Spinal cord (tissue), 10 donors: Measurements from ENCODE around the gene FZR1. TPM values are rescaled to one million over a fixed set of nuclear protein-coding genes. Genes with fewer than 3 reads are reported as not detected.
"Not testable (repeated sequence)": the region's sequence is repeated elsewhere in the genome, so short reads cannot be mapped to it uniquely, and the experiment has no call there.

Source experiments
- DNase-seq, 6 donors: peaks; one replicate each; pipeline versions ENCODE4 v3.0.0 to v3.0.0-alpha.2; 2013 to 2015; ENCODE audit warnings: low spot score in 6 of 6, low read depth in 4 of 6
- H3K27ac ChIP-seq: one replicate; pipeline ENCODE4 v1.5.1; 2013; ENCODE audit warnings: low read depth, low read length, control low read depth
- H3K27me3 ChIP-seq: one replicate; pipeline ENCODE4 v1.6.1; 2013; ENCODE audit warnings: low read length; ENCODE audit not compliant: control insufficient read depth, insufficient read depth
- H3K36me3 ChIP-seq: one replicate; pipeline ENCODE4 v1.6.1; 2013; ENCODE audit warnings: low read length; ENCODE audit not compliant: control insufficient read depth, insufficient read depth
- H3K4me1 ChIP-seq: one replicate; pipeline ENCODE4 v1.6.1; 2013; ENCODE audit warnings: low read length; ENCODE audit not compliant: control insufficient read depth, insufficient read depth
- H3K4me3 ChIP-seq: one replicate; pipeline ENCODE4 v1.5.1; 2013; ENCODE audit warnings: low read depth, low read length, control low read depth
- H3K9me3 ChIP-seq: one replicate; pipeline ENCODE4 v1.6.1; 2013; ENCODE audit warnings: low read length; ENCODE audit not compliant: control insufficient read depth, insufficient read depth
- WGBS: methylation state at CpG from one replicate; pipeline ENCODE4 v1.1.5; 2013; ENCODE audit warnings: missing lambda C conversion rate; ENCODE audit not compliant: insufficient coverage; 5-methylcytosine and 5-hydroxymethylcytosine counted together
- polyA plus RNA-seq, 2 donors: library from polyadenylated mRNA; unstranded; fragments of 120-200 nt; gene quantifications; one replicate each; pipeline ENCODE4 v1.2.1, GENCODE V29; 2013; ENCODE audit not compliant: insufficient read length in 2 of 2
- total RNA-seq, 2 donors: library from RNA; depleted of rRNA in 1 of 2; stranded (reverse); fragments of 120-200 nt in 1 of 2; fragments of >200 nt in 1 of 2; gene quantifications; one replicate each; pipeline versions ENCODE4 v1.2.3 to v1.2.4, GENCODE V29; 2013 to 2014
- donor health status: healthy.

FZR1 gene
- total and polyA plus RNA-seq, 4 donors: 35.4 to 111 (median 64.2) TPM

DNA sequence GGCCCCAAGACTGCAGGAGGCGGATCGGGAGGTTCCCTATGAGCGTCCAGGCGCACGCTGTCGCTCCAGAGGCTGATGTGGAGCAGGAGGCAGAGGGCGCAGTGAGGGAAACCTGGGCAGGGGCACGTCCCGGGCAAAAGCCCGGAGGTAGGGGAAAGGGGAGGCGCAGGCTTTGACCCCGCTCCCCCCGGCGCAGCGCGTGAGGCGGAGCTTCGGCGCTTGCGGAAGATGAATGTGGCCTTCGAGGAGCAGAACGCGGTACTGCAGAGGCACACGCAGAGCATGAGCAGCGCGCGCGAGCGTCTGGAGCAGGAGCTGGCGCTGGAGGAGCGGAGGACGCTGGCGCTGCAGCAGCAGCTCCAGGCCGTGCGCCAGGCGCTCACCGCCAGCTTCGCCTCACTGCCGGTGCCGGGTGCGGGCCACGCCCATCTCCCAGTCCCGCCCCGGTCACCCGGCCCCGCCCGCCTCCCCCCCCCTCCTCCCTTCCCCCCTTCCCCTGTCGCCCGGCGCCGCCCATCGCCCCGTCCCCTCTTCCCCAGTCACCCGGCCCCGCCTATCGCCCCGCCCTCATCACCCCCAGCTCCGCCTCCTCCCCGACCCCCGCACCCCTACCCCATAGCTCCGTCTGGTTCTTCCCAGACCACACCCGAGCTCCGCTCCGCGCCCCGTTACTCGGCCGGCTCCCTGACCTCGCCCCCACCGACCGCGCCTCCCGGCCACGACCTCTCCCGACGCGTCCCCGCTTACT is 70.8 kb downstream of the FZR1 start:
- 7% methylated on average over 52 of the region's 78 CpGs for whole genome bisulfite sequencing
- Histone ChIP-seq H3K27me3 (no peaks in the 10 kb centered on the region), H3K27ac (no peak overlapping the region), H3K4me1 (peaks cover 40% of the 10 kb centered on the region), H3K4me3 (peak overlapping the region; percentile 39), H3K9me3 (no peaks in the 10 kb centered on the region), H3K36me3 (peaks cover 35% of the 10 kb centered on the region)
- peak in 2 of 6 donors; percentile 86 to 87 for DNase-seq

DNA sequence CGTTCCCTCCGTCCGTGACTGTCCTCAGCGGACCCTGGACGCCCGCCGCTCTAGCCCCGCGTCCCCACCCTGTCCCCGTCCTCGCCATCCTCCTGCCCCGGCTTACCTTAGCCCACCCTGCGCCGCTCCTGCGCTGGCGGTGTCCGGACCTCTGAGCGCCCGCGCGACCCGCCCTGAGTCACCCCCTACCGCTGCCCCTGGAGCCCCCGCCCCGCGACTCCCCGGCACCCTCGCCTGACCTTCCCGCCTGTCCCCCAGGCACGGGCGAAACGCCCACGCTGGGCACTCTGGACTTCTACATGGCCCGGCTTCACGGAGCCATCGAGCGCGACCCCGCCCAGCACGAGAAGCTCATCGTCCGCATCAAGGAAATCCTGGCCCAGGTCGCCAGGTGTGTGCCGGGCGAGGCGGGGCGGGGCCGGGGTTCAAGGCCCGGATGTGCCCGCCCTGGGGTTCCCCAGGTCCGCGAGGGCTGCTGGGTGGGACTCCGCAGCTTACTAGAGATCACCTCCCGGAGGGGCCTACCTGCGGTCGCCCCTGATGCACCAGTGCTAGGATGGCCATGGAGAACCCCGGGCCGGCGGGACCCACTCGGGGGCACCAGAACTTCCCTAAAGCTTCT is 71.7 kb downstream of the FZR1 start:
- H3K36me3 ChIP-seq: peaks cover 35% of the 10 kb centered on the region
- H3K27ac ChIP-seq: no peak overlapping the region
- DNase-seq: peak in 1 of 6 donors; percentile 16
- H3K4me3 ChIP-seq: no peak overlapping the region
- H3K9me3 ChIP-seq: no peaks in the 10 kb centered on the region
- peaks cover 34% of the 10 kb centered on the region for H3K4me1 ChIP-seq
- 44% methylated on average over 59 of the region's 60 CpGs for WGBS
- no peaks in the 10 kb centered on the region for H3K27me3 ChIP-seq

DNA sequence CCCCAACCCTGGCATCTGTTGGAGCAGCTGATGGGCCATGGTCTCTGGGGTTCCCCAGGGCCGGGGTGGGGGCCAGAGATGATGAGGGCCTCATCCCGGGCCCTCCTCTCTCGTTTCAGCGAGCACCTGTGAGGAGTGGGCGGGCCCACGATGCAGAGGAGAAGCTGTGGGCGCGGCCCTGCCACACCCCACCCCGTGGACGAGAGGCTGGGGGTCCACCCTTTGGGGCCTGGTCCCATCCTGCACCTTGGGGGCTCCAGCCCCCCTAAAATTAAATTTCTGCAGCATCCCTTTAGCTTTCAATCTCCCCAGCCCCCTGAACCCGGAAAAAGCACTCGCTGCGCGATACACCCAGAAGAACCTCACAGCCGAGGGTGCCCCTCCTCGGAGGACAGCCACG is 72.3 kb downstream of the FZR1 start:
- Histone ChIP-seq H3K36me3 (peaks cover 35% of the 10 kb centered on the region), H3K4me3 (no peak overlapping the region), H3K27ac (no peak overlapping the region), H3K27me3 (peaks cover 3% of the 10 kb centered on the region), H3K4me1 (peaks cover 29% of the 10 kb centered on the region), H3K9me3 (no peaks in the 10 kb centered on the region)
- 74% methylated on average over 17 of the region's 17 CpGs for WGBS
- DNase-seq: no peak

DNA sequence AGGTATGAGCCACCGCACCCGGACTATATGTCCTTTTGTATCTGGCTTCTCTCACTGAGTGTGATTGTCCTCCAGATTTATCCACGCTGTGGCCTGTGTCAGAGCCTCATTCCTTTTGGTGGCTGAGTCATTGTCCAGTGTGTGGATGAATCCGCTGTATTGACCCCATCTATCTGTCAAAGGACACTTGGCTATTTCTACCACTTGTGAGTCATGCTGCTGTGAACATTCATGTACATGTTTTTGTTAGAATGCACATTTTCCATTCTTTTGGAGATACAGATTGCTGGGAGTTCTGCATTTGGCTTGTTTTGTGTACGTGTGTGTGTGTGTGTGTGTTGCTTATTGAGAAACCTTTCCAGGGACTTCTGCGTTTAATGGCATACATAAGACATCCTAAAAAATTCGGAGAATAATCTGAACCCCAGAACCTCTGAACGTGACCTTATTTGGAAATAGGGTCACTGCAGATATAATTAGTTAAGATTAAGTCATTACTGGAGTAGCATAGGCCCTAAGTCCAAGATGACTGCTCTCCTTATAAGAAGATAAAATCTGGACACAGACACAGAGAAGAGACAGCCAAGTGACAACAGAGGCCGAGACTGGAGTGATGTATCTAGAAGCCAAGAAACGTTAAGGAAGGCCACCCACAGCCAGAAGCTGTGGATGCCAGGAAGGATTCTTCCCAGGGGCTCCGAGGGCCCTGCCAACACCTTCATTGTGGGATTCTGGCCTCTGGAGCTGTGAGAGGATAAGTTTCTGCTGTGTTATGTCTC is 74.2 kb downstream of the FZR1 start:
- Histone ChIP-seq H3K27ac (no peak overlapping the region), H3K9me3 (no peaks in the 10 kb centered on the region), H3K36me3 (peaks cover 23% of the 10 kb centered on the region), H3K4me1 (peaks cover 15% of the 10 kb centered on the region), H3K27me3 (peaks cover 14% of the 10 kb centered on the region), H3K4me3 (no peak overlapping the region)
- 55% methylated on average over 6 of the region's 11 CpGs for WGBS
- peak in 1 of 6 donors; percentile 35 for DNase-seq

DNA sequence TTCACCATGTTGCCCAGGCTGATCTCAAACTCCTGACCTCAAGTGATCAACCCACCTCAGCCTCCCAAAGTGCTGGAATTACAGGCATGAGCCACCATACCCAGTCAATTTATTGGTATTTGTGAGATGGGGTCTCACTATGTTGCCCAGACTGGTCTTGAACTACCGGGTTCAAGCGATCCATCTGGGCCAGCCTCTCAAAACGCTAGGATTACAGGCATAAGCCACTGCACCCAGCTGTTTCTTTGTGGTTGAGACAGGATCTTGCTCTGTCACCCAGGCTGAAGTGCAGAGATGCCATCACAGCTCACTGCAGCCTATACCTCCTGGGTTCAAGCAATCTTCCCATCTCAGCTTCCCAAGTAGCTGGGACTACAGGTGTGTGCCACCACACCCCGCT is 75.7 kb downstream of the FZR1 start:
- H3K4me1 ChIP-seq, H3K9me3 ChIP-seq, H3K4me3 ChIP-seq, DNase-seq, H3K27ac ChIP-seq: not testable (repeated sequence)
- 69% methylated on average over 4 of the region's 4 CpGs for WGBS
- H3K36me3 ChIP-seq: peaks cover 11% of the 10 kb centered on the region
- H3K27me3 ChIP-seq: peaks cover 27% of the 10 kb centered on the region

DNA sequence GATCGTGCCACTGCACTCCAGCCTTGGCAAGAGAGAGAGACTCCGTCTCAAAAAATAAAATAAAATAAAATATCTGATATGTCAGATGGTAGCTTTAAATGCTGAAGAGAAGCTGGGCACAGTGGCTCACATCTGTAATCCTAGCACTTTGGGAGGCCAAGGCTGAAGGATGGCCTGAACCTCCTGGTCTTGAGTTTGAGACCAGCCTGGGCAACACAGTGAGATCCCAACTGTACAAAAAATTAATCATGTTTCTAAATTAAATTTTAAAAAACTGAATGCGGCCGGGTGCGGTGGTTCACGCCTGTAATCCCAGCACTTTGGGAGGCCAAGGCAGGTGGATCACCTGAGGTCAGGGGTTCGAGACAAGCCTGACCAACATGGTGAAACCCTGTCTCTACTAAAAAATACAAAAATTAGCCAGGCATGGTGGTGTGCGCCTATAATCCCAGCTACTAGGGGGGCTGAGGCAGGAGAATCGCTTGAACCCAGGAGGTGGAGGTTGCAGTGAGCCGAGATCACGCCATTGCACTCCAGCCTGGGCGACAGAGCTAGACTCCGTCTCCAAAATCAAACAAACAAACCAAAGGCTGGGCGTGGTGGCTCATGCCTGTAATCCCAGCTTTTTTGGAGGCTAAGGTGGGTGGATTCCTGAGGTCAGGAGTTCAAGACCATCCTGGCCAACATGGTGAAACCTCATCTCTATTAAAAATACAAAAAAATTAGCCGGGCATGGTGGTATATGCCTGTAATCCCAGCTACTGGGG is 78.1 kb downstream of the FZR1 start:
- not testable (repeated sequence) for H3K4me3 ChIP-seq, H3K9me3 ChIP-seq
- WGBS: 100% methylated on average over 3 of the region's 15 CpGs

DNA sequence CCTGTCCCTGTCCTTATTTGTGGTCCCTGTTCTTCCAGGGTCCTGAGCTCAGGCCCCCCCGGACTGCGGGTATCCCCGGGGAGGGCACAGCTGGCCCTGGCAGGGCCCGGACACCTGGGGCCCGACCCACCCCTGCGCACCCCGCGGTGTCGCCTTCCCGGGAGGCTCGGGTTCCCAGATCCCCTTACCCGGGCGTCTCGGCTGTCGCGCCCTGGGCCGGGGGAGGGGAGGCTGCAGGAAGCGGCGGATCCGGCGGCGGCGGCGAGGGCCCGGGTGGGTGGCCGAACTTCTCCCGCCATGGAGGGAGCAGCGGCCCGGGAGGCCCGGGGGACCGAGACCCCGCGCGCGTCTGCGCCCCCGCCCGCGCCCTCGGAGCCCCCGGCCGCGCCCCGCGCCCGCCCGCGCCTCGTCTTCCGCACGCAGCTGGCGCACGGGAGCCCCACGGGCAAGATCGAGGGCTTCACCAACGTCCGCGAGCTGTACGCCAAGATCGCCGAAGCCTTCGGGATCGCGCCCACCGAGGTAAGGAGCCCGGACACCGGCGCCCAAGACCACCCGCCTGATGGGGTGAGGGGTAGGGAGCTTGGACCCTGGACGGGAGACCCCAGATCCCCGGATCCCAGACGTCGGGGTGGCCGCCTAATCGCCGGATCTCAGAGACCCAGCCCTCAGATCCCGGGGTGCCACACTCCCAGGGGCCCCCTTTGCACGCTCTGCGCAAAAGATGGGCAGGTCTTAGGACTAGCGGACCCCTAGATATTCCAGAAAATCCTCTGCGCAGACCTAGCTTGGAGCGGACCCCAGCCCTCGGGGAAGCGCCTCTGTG is 79.4 kb downstream of the FZR1 start, which contains the start of gene GIPC3:
GIPC3 (plus strand) TSS at position 178 of the 826 bp plus-strand sequence; CDS start at position 298, 120 bp downstream.
- no peak within 1 kb of the TSS for H3K27ac ChIP-seq
- H3K9me3 ChIP-seq: no peaks in the 10 kb centered on the region
- peaks cover 9% of the 10 kb centered on the region for H3K4me1 ChIP-seq
- peaks cover 29% of the 10 kb centered on the region for H3K27me3 ChIP-seq
- DNase-seq: no peak
- peaks cover 4% of the 10 kb centered on the region for H3K36me3 ChIP-seq
- WGBS: 5% methylated on average over 84 of the region's 84 CpGs
- H3K4me3 ChIP-seq: no peak within 1 kb of the TSS

More for the DNA sequence above, 78.1 kb downstream of the FZR1 start:
- not testable (repeated sequence) for H3K4me1 ChIP-seq, DNase-seq, H3K36me3 ChIP-seq, H3K27ac ChIP-seq
- H3K27me3 ChIP-seq: peaks cover 29% of the 10 kb centered on the region

DNA sequence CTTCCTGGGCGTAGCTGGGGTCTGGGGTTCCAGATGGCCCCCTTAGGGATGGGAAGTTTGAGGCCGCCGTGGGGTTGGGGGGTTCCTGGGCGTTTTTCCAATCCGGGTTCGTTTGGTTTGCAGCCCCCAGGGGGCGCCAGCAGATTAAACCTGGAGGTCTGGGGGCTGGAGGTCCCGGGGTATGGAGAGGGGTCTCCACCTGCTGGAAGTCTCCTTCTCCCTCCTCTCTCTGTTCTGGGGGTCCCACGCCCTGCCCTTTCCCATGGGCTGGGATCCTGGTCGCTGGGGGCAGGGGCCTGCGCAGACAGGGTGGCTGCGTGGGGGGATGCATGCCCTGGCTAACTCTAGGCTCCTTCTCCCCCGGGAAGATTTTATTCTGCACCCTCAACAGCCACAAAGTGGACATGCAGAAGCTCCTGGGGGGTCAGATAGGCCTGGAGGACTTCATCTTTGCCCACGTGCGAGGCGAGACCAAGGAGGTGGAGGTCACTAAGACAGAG is 80.1 kb downstream of the FZR1 start:
- peaks cover 9% of the 10 kb centered on the region for H3K4me1 ChIP-seq
- peaks cover 29% of the 10 kb centered on the region for H3K27me3 ChIP-seq
- no peak overlapping the region for H3K4me3 ChIP-seq
- DNase-seq: no peak
- no peak overlapping the region for H3K27ac ChIP-seq
- peaks cover 4% of the 10 kb centered on the region for H3K36me3 ChIP-seq
- no peaks in the 10 kb centered on the region for H3K9me3 ChIP-seq
- 27% methylated on average over 9 of the region's 16 CpGs for WGBS
